HUES64 (cell line): ENCODE measurements around the gene EEA1.

Experiments used
- H3K27ac ChIP-seq: 2 replicates; pipeline ENCODE4 v1.7.0; 2013; ENCODE audit warnings: low read depth, low read length, inconsistent platforms
- H3K27me3 ChIP-seq: 2 replicates; pipeline ENCODE4 v1.6.1; 2013; ENCODE audit warnings: mild to moderate bottlenecking, low read length; ENCODE audit not compliant: insufficient read depth
- H3K36me3 ChIP-seq: 2 replicates; pipeline ENCODE4 v1.6.1; 2013; ENCODE audit warnings: mild to moderate bottlenecking, low read length; ENCODE audit not compliant: insufficient read depth
- H3K4me1 ChIP-seq: 2 replicates; pipeline ENCODE4 v1.6.1; 2013; ENCODE audit warnings: mild to moderate bottlenecking, low read length, moderate library complexity; ENCODE audit not compliant: insufficient read depth
- H3K4me3 ChIP-seq: 2 replicates; pipeline ENCODE4 v1.5.1; 2013; ENCODE audit warnings: mild to moderate bottlenecking, low read length, moderate library complexity
- H3K9ac ChIP-seq: 2 replicates; pipeline ENCODE4 v1.6.1; 2013; ENCODE audit warnings: mild to moderate bottlenecking, low read depth, low read length
- H3K9me3 ChIP-seq: 2 replicates; pipeline ENCODE4 v1.6.1; 2013; ENCODE audit warnings: low read depth, low read length; ENCODE audit not compliant: insufficient read depth
- WGBS: fragments of 150-250, 120-280 bp; methylation state at CpG from one replicate; pipeline ENCODE4 v1.1.7; 2013; ENCODE audit warnings: missing lambda C conversion rate; 5-methylcytosine and 5-hydroxymethylcytosine counted together

EEA1 gene

DNA sequence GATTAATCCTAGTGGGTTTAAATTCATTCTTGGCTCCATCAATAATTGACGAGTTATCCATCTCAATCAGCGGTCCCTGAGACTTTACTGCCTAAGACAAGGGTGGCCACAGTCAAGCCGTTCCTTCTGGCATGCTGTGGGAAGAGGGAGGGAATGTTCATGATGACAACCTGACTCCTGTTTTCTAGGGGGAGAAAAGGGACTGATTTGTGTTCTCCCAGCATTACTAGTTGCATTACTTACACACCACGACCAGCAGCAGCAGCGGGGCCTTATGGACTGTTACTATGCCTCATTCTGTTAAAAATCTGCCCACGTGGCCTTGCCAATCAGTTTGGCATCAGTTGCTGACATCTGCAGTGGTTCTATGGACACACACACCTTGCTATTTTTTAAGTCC lies 196.4 kb downstream of the EEA1 start:
- Histone ChIP-seq H3K27ac (no peak overlapping the region), H3K9ac (no peak overlapping the region), H3K27me3 (no peaks in the 10 kb centered on the region), H3K36me3 (no peaks in the 10 kb centered on the region), H3K4me1 (no peaks in the 10 kb centered on the region), H3K9me3 (no peaks in the 10 kb centered on the region), H3K4me3 (no peak overlapping the region)
- 93% methylated on average over 6 of the region's 6 CpGs for WGBS

DNA sequence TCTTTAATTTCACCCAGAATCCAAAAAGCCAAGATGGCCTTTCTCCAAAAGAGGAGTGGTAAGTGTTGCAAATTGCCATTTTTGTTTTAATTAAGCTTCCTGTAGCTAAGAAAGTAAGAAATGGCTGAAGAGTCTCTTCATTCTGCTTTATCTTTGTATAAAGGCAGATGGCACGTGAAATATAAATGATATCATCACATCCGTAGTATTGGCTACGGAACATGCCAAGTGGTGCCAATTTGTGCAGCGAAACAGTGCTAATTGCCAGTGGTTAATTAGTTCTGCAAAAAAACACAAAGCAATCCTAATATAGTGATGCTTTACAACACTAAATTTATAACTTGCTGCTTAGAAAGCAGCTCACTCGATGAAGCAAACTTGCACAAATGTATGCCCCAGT lies 196.9 kb downstream of the EEA1 start:
- Histone ChIP-seq H3K9me3 (no peaks in the 10 kb centered on the region), H3K4me3 (no peak overlapping the region), H3K4me1 (no peaks in the 10 kb centered on the region), H3K27me3 (no peaks in the 10 kb centered on the region), H3K27ac (no peak overlapping the region), H3K36me3 (no peaks in the 10 kb centered on the region), H3K9ac (no peak overlapping the region)
- WGBS = 94% methylated on average over 5 of the region's 5 CpGs

- H3K4me3 ChIP-seq = no peak overlapping the region
- H3K9me3 ChIP-seq = no peaks in the 10 kb centered on the region
- no peak overlapping the region for H3K9ac ChIP-seq
- H3K27ac ChIP-seq = no peak overlapping the region
- 96% methylated on average over 5 of the region's 5 CpGs for WGBS
- no peaks in the 10 kb centered on the region for H3K36me3 ChIP-seq
- no peaks in the 10 kb centered on the region for H3K27me3 ChIP-seq
- no peaks in the 10 kb centered on the region for H3K4me1 ChIP-seq
Measured at GRCh38 chr12:92730758-92731157, 198.3 kb downstream of the EEA1 start.

- H3K4me3 ChIP-seq = no peak overlapping the region
- WGBS = 76% methylated on average over 1 of the region's 1 CpG
- H3K9ac ChIP-seq = no peak overlapping the region
- no peaks in the 10 kb centered on the region for H3K4me1 ChIP-seq
- H3K27ac ChIP-seq = no peak overlapping the region
- H3K9me3 ChIP-seq = 0 out of 2 replicates have a peak, but pooled peaks cover 5% of the 10 kb centered on the region
- no peaks in the 10 kb centered on the region for H3K36me3 ChIP-seq
- H3K27me3 ChIP-seq = no peaks in the 10 kb centered on the region
Measured at GRCh38 chr12:92729773-92730305, 199.3 kb downstream of the EEA1 start.

DNA sequence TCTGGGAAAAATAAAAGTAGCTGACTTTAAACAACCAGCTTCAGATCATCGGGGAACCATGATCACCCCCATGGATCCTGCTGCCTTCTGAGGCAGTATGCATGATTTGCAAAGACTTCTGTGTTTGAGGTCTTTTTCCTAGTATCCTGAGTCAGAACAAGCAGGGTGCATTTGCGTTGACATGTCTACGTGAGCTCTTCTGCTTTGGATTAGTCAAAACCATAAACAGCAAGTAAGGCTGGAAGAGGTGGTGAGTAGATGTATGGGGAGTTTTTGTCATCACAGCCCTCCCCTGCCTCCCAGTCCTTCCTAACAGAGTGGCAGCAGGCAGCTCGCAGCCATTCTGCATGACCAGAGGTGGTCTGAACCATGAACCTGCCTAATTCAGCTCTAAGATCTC lies 202.2 kb downstream of the EEA1 start:
- 66% methylated on average over 4 of the region's 4 CpGs for WGBS

DNA sequence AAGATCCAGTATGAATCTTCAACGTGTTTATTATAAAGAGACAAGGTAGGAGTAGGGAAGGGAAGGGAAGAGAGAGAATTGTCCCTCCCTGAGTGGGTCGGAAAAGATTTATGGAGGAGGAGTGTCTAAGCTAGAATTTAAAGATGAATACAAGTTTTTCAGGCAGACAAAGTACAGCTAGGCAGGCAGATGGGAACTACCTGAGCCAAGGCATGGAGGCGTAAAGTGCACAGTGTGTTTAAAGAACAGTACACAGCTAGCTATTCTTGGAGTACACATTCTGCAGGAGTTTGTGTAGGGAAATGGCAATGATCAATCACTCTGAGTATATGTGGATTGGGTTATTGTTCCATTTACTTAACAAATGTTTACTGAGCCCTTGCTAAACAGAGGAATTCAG lies 206.2 kb downstream of the EEA1 start:
- Histone ChIP-seq H3K9ac (no peak overlapping the region), H3K4me1 (no peaks in the 10 kb centered on the region), H3K9me3 (peaks cover 11% of the 10 kb centered on the region; the same call in 1 of the 2 replicates), H3K27me3 (no peaks in the 10 kb centered on the region), H3K27ac (no peak overlapping the region), H3K36me3 (no peaks in the 10 kb centered on the region), H3K4me3 (no peak overlapping the region)
- 92% methylated on average over 3 of the region's 3 CpGs for WGBS

More for the DNA sequence above, 202.2 kb downstream of the EEA1 start:
- no peak overlapping the region for H3K9ac ChIP-seq
- H3K4me1 ChIP-seq = no peaks in the 10 kb centered on the region
- no peaks in the 10 kb centered on the region for H3K27me3 ChIP-seq
- H3K27ac ChIP-seq = no peak overlapping the region
- peaks cover 11% of the 10 kb centered on the region; the same call in 1 of the 2 replicates for H3K9me3 ChIP-seq
- H3K4me3 ChIP-seq = no peak overlapping the region
- no peaks in the 10 kb centered on the region for H3K36me3 ChIP-seq

- Histone ChIP-seq H3K27ac (no peak overlapping the region), H3K4me3 (no peak overlapping the region), H3K9ac (no peak overlapping the region), H3K27me3 (no peaks in the 10 kb centered on the region), H3K4me1 (peaks cover 5% of the 10 kb centered on the region), H3K36me3 (no peaks in the 10 kb centered on the region), H3K9me3 (peaks cover 11% of the 10 kb centered on the region; the same call in 1 of the 2 replicates)
- WGBS = 88% methylated on average over 1 of the region's 1 CpG
Measured at GRCh38 chr12:92721656-92722055, 207.4 kb downstream of the EEA1 start.

GRCh38 chr12:92721130-92721529 lies 208.0 kb downstream of the EEA1 start:
- Histone ChIP-seq H3K27ac (no peak overlapping the region), H3K4me3 (no peak overlapping the region), H3K9me3 (peaks cover 11% of the 10 kb centered on the region; the same call in 1 of the 2 replicates), H3K9ac (no peak overlapping the region), H3K36me3 (no peaks in the 10 kb centered on the region), H3K27me3 (no peaks in the 10 kb centered on the region), H3K4me1 (peaks cover 8% of the 10 kb centered on the region)
- 83% methylated on average over 8 of the region's 8 CpGs for WGBS
